ENCODE data around the gene SPNS3. TPM values are rescaled to one million over a fixed set of nuclear protein-coding genes. Genes with fewer than 3 reads are reported as not detected.

SPNS3 gene
- total and polyA plus RNA-seq, 2 of the 8 experiments (the other 6 are each of a cell fraction or from before 2014, with no cell fraction given) = not detected

DNA sequence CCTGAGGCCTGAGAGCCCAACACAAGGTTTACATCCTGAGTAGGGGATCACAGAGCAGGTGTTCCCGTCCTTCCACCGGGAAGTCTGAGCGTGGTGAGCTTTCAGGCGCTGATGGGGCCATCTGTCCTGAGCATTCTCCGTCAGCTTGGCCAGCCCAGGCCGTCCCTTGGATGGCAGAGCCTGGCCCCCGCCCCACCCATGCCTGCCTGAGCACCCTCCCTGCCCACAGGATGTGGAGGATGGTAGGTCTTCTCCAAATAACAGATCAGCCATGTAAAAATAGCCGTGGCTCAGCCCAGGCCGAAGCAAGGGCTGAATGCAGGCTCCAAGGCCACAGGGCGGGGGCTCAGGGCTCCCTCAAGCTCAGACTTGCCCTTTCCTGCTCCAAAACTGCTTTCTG, 85.2 kb downstream of the SPNS3 start:
- ChIA-PET CTCF (ENCODE audit: partially characterized antibody) (interaction anchor here (0.5 to 1.6 kb wide), 5 partner anchors 9 to 319 kb away, joined by 3 read pairs; no protein-coding TSS in a partner anchor), POLR2A (ENCODE audit: partially characterized antibody) (interaction anchor here (37.1 kb wide), 1 partner anchor 28 kb away, joined by 546 read pairs; the partner anchor contains the start of genes GGT6 and MYBBP1A)
- H3K9me3 ChIP-seq (ENCODE audit: insufficient read depth in 2 of 2, low read depth in 1 of 2, low read length in 1 of 2) = no peaks in the 10 kb centered on the region
- H2BK15ac ChIP-seq (ENCODE audit: low read length) = no peak overlapping the region
- no peak for DNase-seq (ENCODE audit: low read depth in 1 of 2, low spot score in 2 of 2)
- H3K36me3 ChIP-seq (ENCODE audit: control insufficient read depth in 2 of 4, insufficient read depth in 4 of 4, low read length in 3 of 4) = no peaks in the 10 kb centered on the region
- H3K23me2 ChIP-seq (ENCODE audit: low read depth, low read length) = no peaks in the 10 kb centered on the region
- no peak overlapping the region for H3K27ac ChIP-seq (ENCODE audit: low read depth, low read length)
- no peak overlapping the region for H3K9ac ChIP-seq (replicated peaks in 1 of 4; ENCODE audit: extremely low read depth in 1 of 4, low read depth in 3 of 4, low read length in 3 of 4)
- peak overlapping the region; percentile 5 for H4K91ac ChIP-seq (replicated peaks; ENCODE audit: insufficient read length, low read length)
- H2AK5ac ChIP-seq (ENCODE audit: low read depth, low read length) = no peak overlapping the region
- no peak overlapping the region for H4K8ac ChIP-seq (ENCODE audit: extremely low read depth, insufficient read depth, low read length)
- no peak overlapping the region for H3K14ac ChIP-seq (ENCODE audit: insufficient read length)
- H3K4me2 ChIP-seq (ENCODE audit: insufficient read depth in 1 of 2, low read depth in 2 of 2, low read length in 2 of 2) = no peak overlapping the region
- no peaks in the 10 kb centered on the region for H3K79me2 ChIP-seq (ENCODE audit: control insufficient read depth in 1 of 2, insufficient read depth in 2 of 2, low read length in 2 of 2)
- no peak overlapping the region for H4K5ac ChIP-seq (ENCODE audit: insufficient read length, low read depth, low read length)
- peak overlapping the region; percentile 49; the same call in 1 of the 2 replicates for H2BK5ac ChIP-seq (ENCODE audit: low read depth, low read length)
- no peaks in the 10 kb centered on the region for H3K79me1 ChIP-seq (ENCODE audit: low read depth, low read length)
- H3K4ac ChIP-seq (replicated peaks; ENCODE audit: insufficient read length, low read depth, low read length) = no peak overlapping the region
- no peak overlapping the region for H2BK120ac ChIP-seq (replicated peaks; ENCODE audit: low read depth, low read length)
- no peak overlapping the region for H3K56ac ChIP-seq (replicated peaks; ENCODE audit: insufficient read length, low read depth, low read length)
- no peaks in the 10 kb centered on the region for H4K20me1 ChIP-seq (replicated peaks in 1 of 2; ENCODE audit: control insufficient read depth in 1 of 2, insufficient read depth in 2 of 2, low read length in 2 of 2)
- 98% methylated on average over 7 of the region's 10 CpGs; no CpG with 5 or more reads in 1 of the 2 experiments for WGBS, 2 experiments (ENCODE audit: extremely low coverage in 1 of 2, insufficient coverage in 1 of 2, insufficient read length in 1 of 2, insufficient replicate concordance in 2 of 2, low coverage in 1 of 2, low lambda C conversion rate in 2 of 2, missing lambda C conversion rate in 1 of 2)
- H2BK12ac ChIP-seq (ENCODE audit: low read depth, low read length) = peak overlapping the region; percentile 17; the same call in 1 of the 2 replicates
- no peak for FAIRE-seq
- H2BK20ac ChIP-seq (ENCODE audit: low read length) = no peak overlapping the region
- H2AFZ ChIP-seq (ENCODE audit: low read length) = no peak overlapping the region
- H3K27me3 ChIP-seq (replicated peaks in 1 of 4; ENCODE audit: control insufficient read depth in 3 of 4, extremely low read depth in 1 of 4, insufficient read depth in 3 of 4, low read length in 3 of 4) = peaks cover 0 to 6% (median under 1%) of the 10 kb centered on the region in 4 experiments; a peak in 4 of 7 replicates
- no peak overlapping the region for H3K18ac ChIP-seq (ENCODE audit: extremely low read depth, low read length)
- no peak overlapping the region for H3K23ac ChIP-seq (ENCODE audit: insufficient read length)
- peaks cover 0 to 10% (median 7%) of the 10 kb centered on the region in 4 experiments; a peak in 5 of 7 replicates for H3K4me1 ChIP-seq (replicated peaks in 1 of 4; ENCODE audit: control insufficient read depth in 3 of 4, insufficient read depth in 4 of 4, low read length in 3 of 4)
- no peak overlapping the region for H3K4me3 ChIP-seq (ENCODE audit: extremely low read depth in 1 of 4, insufficient read depth in 2 of 4, low read depth in 3 of 4, low read length in 4 of 4)
- no peak for TF ChIP-seq SUZ12 (IDR thresholded peaks at IDR 0.05; ENCODE audit: low read length)
- no peak for TF ChIP-seq POLR2A (IDR thresholded peaks at IDR 0.05; ENCODE audit: control extremely low read depth in 1 of 2, low read depth in 2 of 2, low read length in 2 of 2)
- TF ChIP-seq, protein P1, sequence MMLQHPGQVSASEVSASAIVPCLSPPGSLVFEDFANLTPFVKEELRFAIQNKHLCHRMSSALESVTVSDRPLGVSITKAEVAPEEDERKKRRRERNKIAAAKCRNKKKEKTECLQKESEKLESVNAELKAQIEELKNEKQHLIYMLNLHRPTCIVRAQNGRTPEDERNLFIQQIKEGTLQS (IDR thresholded peaks at IDR 0.05; ENCODE audit: insufficient read depth, low read depth, low read length) = no peak
- TF ChIP-seq SIX5 (IDR thresholded peaks at IDR 0.05; ENCODE audit: low read depth, low read length) = no peak
- no peak for TF ChIP-seq NANOG (IDR thresholded peaks at IDR 0.05; ENCODE audit: insufficient read depth, low read depth, low read length, poor library complexity, severe bottlenecking)
- TF ChIP-seq, protein P2, sequence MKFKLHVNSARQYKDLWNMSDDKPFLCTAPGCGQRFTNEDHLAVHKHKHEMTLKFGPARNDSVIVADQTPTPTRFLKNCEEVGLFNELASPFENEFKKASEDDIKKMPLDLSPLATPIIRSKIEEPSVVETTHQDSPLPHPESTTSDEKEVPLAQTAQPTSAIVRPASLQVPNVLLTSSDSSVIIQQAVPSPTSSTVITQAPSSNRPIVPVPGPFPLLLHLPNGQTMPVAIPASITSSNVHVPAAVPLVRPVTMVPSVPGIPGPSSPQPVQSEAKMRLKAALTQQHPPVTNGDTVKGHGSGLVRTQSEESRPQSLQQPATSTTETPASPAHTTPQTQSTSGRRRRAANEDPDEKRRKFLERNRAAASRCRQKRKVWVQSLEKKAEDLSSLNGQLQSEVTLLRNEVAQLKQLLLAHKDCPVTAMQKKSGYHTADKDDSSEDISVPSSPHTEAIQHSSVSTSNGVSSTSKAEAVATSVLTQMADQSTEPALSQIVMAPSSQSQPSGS (IDR thresholded peaks at IDR 0.05; ENCODE audit: low read length) = no peak
- no peak for TF ChIP-seq KDM5A (IDR thresholded peaks at IDR 0.05; ENCODE audit: low read length)
- TF ChIP-seq CHD1 (IDR thresholded peaks at IDR 0.05; ENCODE audit: low read depth, low read length) = no peak
- no peak for TF ChIP-seq POU5F1 (IDR thresholded peaks at IDR 0.05; ENCODE audit: low read depth, low read length)
- TF ChIP-seq EP300 (IDR thresholded peaks at IDR 0.05; ENCODE audit: borderline replicate concordance in 1 of 2, low read depth in 2 of 2, low read length in 2 of 2) = no peak
- no peak for TF ChIP-seq SP1 (IDR thresholded peaks at IDR 0.05; ENCODE audit: low read depth, low read length)
- TF ChIP-seq ASH2L (IDR thresholded peaks at IDR 0.05; ENCODE audit: low read length) = no peak
